GM23338 (cell line): ENCODE measurements around the gene DNAJC13. TPM values are rescaled to one million over a fixed set of nuclear protein-coding genes. Genes with fewer than 3 reads are reported as not detected.

ENCODE experiments used
- ATAC-seq: fragments of 200-7000 bp; cut with Tn5 transposase; 3 replicates; pipeline ENCODE4 v1.9.1; 2020
- DNase-seq: peaks from one replicate; pipeline ENCODE4 v3.0.0-alpha.2; 2015; ENCODE audit warnings: low spot score
- H2AFZ ChIP-seq: fragments of 200-600 bp; sonication (generic); 2 replicates; pipeline ENCODE4 v1.8.0; 2016; ENCODE audit warnings: antibody characterized with exemption, mild to moderate bottlenecking, moderate library complexity
- H3F3A ChIP-seq: fragments of 200-600 bp; sonication (generic); replicated peaks from 2 replicates; pipeline ENCODE4 v1.8.0; 2017; ENCODE audit warnings: antibody characterized with exemption, mixed run types, low read depth
- H3K27ac ChIP-seq: fragments of 200-600 bp; sonication (generic); 2 replicates; pipeline ENCODE4 v1.6.1; 2016; ENCODE audit warnings: low read depth
- H3K27me3 ChIP-seq: fragments of 200-600 bp; sonication (generic); 2 replicates; pipeline ENCODE4 v1.8.0; 2016; ENCODE audit warnings: mild to moderate bottlenecking, mixed run types, moderate library complexity; ENCODE audit not compliant: insufficient read depth
- H3K36me3 ChIP-seq: fragments of 200-600 bp; sonication (generic); 2 replicates; pipeline ENCODE4 v1.8.0; 2016; ENCODE audit warnings: mild to moderate bottlenecking; ENCODE audit not compliant: insufficient read depth
- H3K4me1 ChIP-seq: fragments of 200-600 bp; sonication (generic); 2 replicates; pipeline ENCODE4 v1.8.0; 2016; ENCODE audit warnings: mild to moderate bottlenecking, moderate library complexity; ENCODE audit not compliant: insufficient read depth
- H3K4me2 ChIP-seq: fragments of 200-600 bp; sonication (generic); 2 replicates; pipeline ENCODE4 v1.7.1; 2017; ENCODE audit warnings: mixed run types
- H3K4me3 ChIP-seq: fragments of 200-600 bp; sonication (generic); 2 replicates; pipeline ENCODE4 v1.6.1; 2016; ENCODE audit warnings: mixed run types
- H3K79me2 ChIP-seq: fragments of 200-600 bp; sonication (generic); replicated peaks from 2 replicates; pipeline ENCODE4 v1.8.0; 2017; ENCODE audit warnings: mild to moderate bottlenecking; ENCODE audit not compliant: insufficient read depth
- H3K9me2 ChIP-seq: fragments of 200-600 bp; sonication (generic); 2 replicates; pipeline ENCODE4 v1.8.0; 2017; ENCODE audit not compliant: insufficient read depth
- H4K20me1 ChIP-seq: fragments of 200-600 bp; sonication (generic); replicated peaks from 2 replicates; pipeline ENCODE4 v1.8.0; 2017; ENCODE audit warnings: mild to moderate bottlenecking; ENCODE audit not compliant: insufficient read depth
- H3K27ac Mint-ChIP-seq: 2 replicates; pipeline ENCODE4 v1.8.0; 2020; ENCODE audit warnings: inconsistent platforms, mild to moderate bottlenecking, moderate library complexity, mixed read lengths
- H3K27me3 Mint-ChIP-seq: 3 replicates; pipeline ENCODE4 v1.8.0; 2022; ENCODE audit warnings: low read depth, mild to moderate bottlenecking, moderate library complexity, mixed read lengths, inconsistent platforms; ENCODE audit not compliant: insufficient read depth, poor library complexity
- H3K36me3 Mint-ChIP-seq: 3 replicates; pipeline ENCODE4 v1.8.0; 2021; ENCODE audit warnings: low read depth, mild to moderate bottlenecking, inconsistent platforms, moderate library complexity, mixed read lengths
- H3K4me1 Mint-ChIP-seq: 3 replicates; pipeline ENCODE4 v1.8.0; 2020; ENCODE audit warnings: mild to moderate bottlenecking, inconsistent platforms, mixed read lengths
- H3K4me3 Mint-ChIP-seq: 3 replicates; pipeline ENCODE4 v1.8.0; 2021; ENCODE audit warnings: moderate library complexity, mild to moderate bottlenecking, inconsistent platforms, mixed read lengths
- H3K9me3 Mint-ChIP-seq: 3 replicates; pipeline ENCODE4 v1.8.0; 2020; ENCODE audit warnings: moderate library complexity, mild to moderate bottlenecking, inconsistent platforms, mixed read lengths
- CREB1 ChIP-seq: fragments of 250-450 bp; sonication (Bioruptor Pico); IDR thresholded peaks from 2 replicates; pipeline ENCODE4 v1.5.0; 2020; ENCODE audit warnings: low read depth, mild to moderate bottlenecking, moderate library complexity
- CTCF ChIP-seq, 2 experiments: fragments of 200-600 bp in 1 of 2; sonication (generic) in 1 of 2; conservative IDR thresholded peaks; 2 replicates each; pipeline versions ENCODE4 v1.5.1 to v1.6.1; 2016 to 2017; ENCODE audit warnings: antibody characterized with exemption in 2 of 2, low read depth in 2 of 2, mild to moderate bottlenecking in 2 of 2, moderate library complexity in 1 of 2
- ETS1 ChIP-seq: IDR thresholded peaks from 2 replicates; pipeline ENCODE4 v1.6.1; 2016; ENCODE audit warnings: antibody characterized with exemption
- JUNB ChIP-seq: IDR thresholded peaks from one replicate; pipeline ENCODE4 v1.6.1; 2016; ENCODE audit warnings: antibody characterized with exemption; ENCODE audit not compliant: unreplicated experiment
- NANOG ChIP-seq: IDR thresholded peaks from 2 replicates; pipeline ENCODE4 v1.6.1; 2016; ENCODE audit warnings: antibody characterized with exemption, borderline replicate concordance
- POLR2AphosphoS5 ChIP-seq: IDR thresholded peaks from 2 replicates; pipeline ENCODE4 v1.6.1; 2016; ENCODE audit warnings: antibody characterized with exemption, low read depth
- REST ChIP-seq: IDR thresholded peaks from one replicate; pipeline ENCODE4 v1.6.1; 2018; ENCODE audit warnings: antibody characterized with exemption; ENCODE audit not compliant: unreplicated experiment
- STAT1 ChIP-seq: IDR thresholded peaks from one replicate; pipeline ENCODE4 v1.6.1; 2016; ENCODE audit warnings: antibody characterized with exemption; ENCODE audit not compliant: unreplicated experiment
- ZNF331 ChIP-seq: fragments of 250-450 bp; sonication (Bioruptor Pico); IDR thresholded peaks from 2 replicates; pipeline ENCODE4 v1.5.0; 2020; ENCODE audit warnings: low read depth, mild to moderate bottlenecking, moderate library complexity
- polyA plus RNA-seq: library from polyadenylated mRNA; unstranded; fragments of >200 nt; fragmentation: Nextera tagmentation; extraction: Ambion mirVana; gene quantifications from 2 replicates; pipeline ENCODE4 v1.2.1, GENCODE V29; 2016
- total RNA-seq: library from RNA; depleted of rRNA; stranded (reverse); fragments of >200 nt; shearing (Covaris generic); gene quantifications from 2 replicates; pipeline ENCODE4 v1.2.3, GENCODE V29; 2014

The DNAJC13 gene
- total and polyA plus RNA-seq, 2 experiments from 2014 or later: 8.3 to 33.6 TPM

GRCh38 chr3:132416161-132416560 is 1.1 kb upstream of the DNAJC13 start:
- no peak overlapping the region for H3K27ac Mint-ChIP-seq
- DNase-seq (no peak), ATAC-seq (no peak)
- peaks cover 20% of the 10 kb centered on the region for H3K4me1 Mint-ChIP-seq
- peaks cover 2% of the 10 kb centered on the region; the same call in 1 of the 3 replicates for H3K36me3 Mint-ChIP-seq
- peak overlapping the region; percentile 99 for H3K4me3 Mint-ChIP-seq
- H3K36me3 ChIP-seq: no peaks in the 10 kb centered on the region
- no peaks in the 10 kb centered on the region for H3K9me2 ChIP-seq
- H3F3A ChIP-seq: no peaks in the 10 kb centered on the region
- peak overlapping the region; percentile 95 for H3K4me2 ChIP-seq
- H3K4me3 ChIP-seq: no peak overlapping the region
- H3K27me3 ChIP-seq: no peaks in the 10 kb centered on the region
- H4K20me1 ChIP-seq: no peaks in the 10 kb centered on the region
- H3K27me3 Mint-ChIP-seq: peaks cover 8% of the 10 kb centered on the region
- H3K9me3 Mint-ChIP-seq: no peaks in the 10 kb centered on the region; the same call in 2 of the 3 replicates
- peaks cover 13% of the 10 kb centered on the region for H3K4me1 ChIP-seq
- TF ChIP-seq REST (no peak), JUNB (no peak), ZNF331 (CRISPR knock-in tag) (no peak), NANOG (no peak), STAT1 (no peak), POLR2AphosphoS5 (no peak), ETS1 (no peak), CREB1 (no peak), CTCF (conservative IDR thresholded peaks at IDR 0.05; ENCODE audit: low read depth in 2 of 2) (no peak)
- H3K27ac ChIP-seq: no peak overlapping the region
- peaks cover 36% of the 10 kb centered on the region for H3K79me2 ChIP-seq
- no peak overlapping the region for H2AFZ ChIP-seq
